CD14-positive monocyte (primary cell): ENCODE results near the gene CLDN10. TPM values are rescaled to one million over a fixed set of nuclear protein-coding genes. Genes with fewer than 3 reads are reported as not detected.
A peak's percentile ranks its signal among the peaks of the same experiment; 100 is the strongest.

ENCODE experiments used
- DNase-seq, 3 donors: peaks; one replicate each; pipeline ENCODE4 v3.0.0-alpha.2; 2011 to 2022
- H2AFZ ChIP-seq: 2 replicates; pipeline ENCODE4 v1.6.0; 2012; ENCODE audit warnings: mild to moderate bottlenecking, low read depth, low read length, inconsistent platforms; ENCODE audit not compliant: insufficient read depth, poor library complexity, severe bottlenecking
- H3K27ac ChIP-seq, 2 donors: 1 replicate in 1 of 2; 2 replicates in 1 of 2; pipeline ENCODE4 v1.5.1; 2012 to 2013; ENCODE audit warnings: low read length in 2 of 2, control low read depth in 1 of 2, inconsistent platforms in 1 of 2, low read depth in 1 of 2, mild to moderate bottlenecking in 1 of 2
- H3K27me3 ChIP-seq, 2 donors: one replicate each; pipeline versions ENCODE4 v1.6.0 to v1.6.1; 2011 to 2013; ENCODE audit warnings: low read length in 2 of 2; ENCODE audit not compliant: control insufficient read depth in 2 of 2, insufficient read depth in 2 of 2
- H3K36me3 ChIP-seq, 2 donors: replicated peaks in 1 of 2; 1 replicate in 1 of 2; 2 replicates in 1 of 2; pipeline versions ENCODE4 v1.5.1 to v1.6.1; 2012 to 2013; ENCODE audit warnings: low read length in 2 of 2, control low read depth in 1 of 2, inconsistent platforms in 1 of 2, mild to moderate bottlenecking in 1 of 2; ENCODE audit not compliant: insufficient read depth in 2 of 2, control insufficient read depth in 1 of 2
- H3K4me1 ChIP-seq, 2 donors: 1 replicate in 1 of 2; 2 replicates in 1 of 2; pipeline versions ENCODE4 v1.5.1 to v1.6.1; 2012 to 2013; ENCODE audit warnings: low read length in 2 of 2, control low read depth in 1 of 2, inconsistent platforms in 1 of 2, mild to moderate bottlenecking in 1 of 2, moderate library complexity in 1 of 2; ENCODE audit not compliant: insufficient read depth in 2 of 2, control insufficient read depth in 1 of 2
- H3K4me2 ChIP-seq: replicated peaks from 2 replicates; pipeline ENCODE3; 2012; ENCODE audit warnings: low read length, moderate library complexity, mild to moderate bottlenecking; ENCODE audit not compliant: poor library complexity, severe bottlenecking; ENCODE audit errors: extremely low read depth
- H3K4me3 ChIP-seq, 3 experiments: fragments of 200-600 bp in 1 of 3; sonication (generic) in 1 of 3; replicated peaks in 1 of 3; 1 replicate in 2 of 3; 2 replicates in 1 of 3; pipeline ENCODE4 v1.5.1; 2011 to 2013; ENCODE audit warnings: low read length in 3 of 3, mild to moderate bottlenecking in 3 of 3, control low read depth in 2 of 3, low read depth in 2 of 3, inconsistent platforms in 1 of 3, moderate library complexity in 1 of 3
- H3K79me2 ChIP-seq: 2 replicates; pipeline ENCODE4 v1.6.0; 2012; ENCODE audit warnings: mild to moderate bottlenecking, control low read depth, inconsistent platforms, low read length, moderate library complexity; ENCODE audit not compliant: insufficient read depth
- H3K9ac ChIP-seq: 2 replicates; pipeline ENCODE4 v1.6.0; 2017; ENCODE audit warnings: low read length, mild to moderate bottlenecking; ENCODE audit not compliant: insufficient read depth, poor library complexity, severe bottlenecking
- H3K9me3 ChIP-seq, 2 donors: replicated peaks in 1 of 2; 1 replicate in 1 of 2; 2 replicates in 1 of 2; pipeline versions ENCODE4 v1.5.1 to v1.6.1; 2012 to 2013; ENCODE audit warnings: low read length in 2 of 2, control low read depth in 1 of 2; ENCODE audit not compliant: control insufficient read depth in 1 of 2, insufficient read depth in 1 of 2
- H4K20me1 ChIP-seq: 2 replicates; pipeline ENCODE4 v1.6.0; 2012; ENCODE audit warnings: mild to moderate bottlenecking, low read length, control low read depth, moderate library complexity; ENCODE audit not compliant: insufficient read depth
- H3K27ac Mint-ChIP-seq, 7 donors: one replicate each; pipeline ENCODE4 v1.8.0; 2020; ENCODE audit warnings: mild to moderate bottlenecking in 7 of 7, mixed read lengths in 7 of 7, moderate library complexity in 6 of 7, inconsistent platforms in 2 of 7
- H3K27me3 Mint-ChIP-seq, 3 donors: one replicate each; pipeline ENCODE4 v1.8.0; 2021 to 2022; ENCODE audit warnings: low read depth in 3 of 3, mild to moderate bottlenecking in 3 of 3, mixed read lengths in 3 of 3, moderate library complexity in 3 of 3, inconsistent platforms in 1 of 3
- H3K36me3 Mint-ChIP-seq, 2 donors: one replicate each; pipeline ENCODE4 v1.8.0; 2020; ENCODE audit warnings: mixed read lengths in 2 of 2, inconsistent platforms in 1 of 2, mild to moderate bottlenecking in 1 of 2
- H3K4me1 Mint-ChIP-seq: one replicate; pipeline ENCODE4 v1.8.0; 2020; ENCODE audit warnings: mild to moderate bottlenecking, mixed read lengths
- H3K4me3 Mint-ChIP-seq, 2 donors: one replicate each; pipeline ENCODE4 v1.8.0; 2020; ENCODE audit warnings: mild to moderate bottlenecking in 2 of 2, mixed read lengths in 2 of 2, moderate library complexity in 1 of 2
- H3K9me3 Mint-ChIP-seq, 7 donors: one replicate each; pipeline ENCODE4 v1.8.0; 2020 to 2022; ENCODE audit warnings: mixed read lengths in 7 of 7, mild to moderate bottlenecking in 6 of 7, moderate library complexity in 6 of 7, inconsistent platforms in 2 of 7
- CTCF ChIP-seq: fragments of 200-600 bp; IDR thresholded peaks from one replicate; pipeline ENCODE4 v1.8.0; 2022; ENCODE audit warnings: antibody characterized with exemption, mild to moderate bottlenecking
- WGBS: methylation state at CpG from one replicate; pipeline ENCODE4 v1.1.5; 2013; ENCODE audit warnings: missing lambda C conversion rate; ENCODE audit not compliant: insufficient coverage; 5-methylcytosine and 5-hydroxymethylcytosine counted together
- intact Hi-C, 2 donors: fragments of 100-400 bp; cut with micrococcal nuclease; formaldehyde crosslinking; loops; one replicate each; pipeline versions ENCODE4 v1.15.0 to v1.15.1; 2023
- polyA plus RNA-seq, 3 donors: library from polyadenylated mRNA; depleted of rRNA in 1 of 3; unstranded in 2 of 3; stranded (reverse) in 1 of 3; fragments of 300-500 nt in 2 of 3; fragments of >200 nt in 1 of 3; fragmentation: Illumina TruSeq in 2 of 3; gene quantifications; 1 replicate in 2 of 3; 2 replicates in 1 of 3; pipeline ENCODE4 v1.2.3, GENCODE V29; 2012 to 2021

The CLDN10 gene
- polyA plus RNA-seq, 3 donors: 0.35 TPM; not detected in 2

DNA sequence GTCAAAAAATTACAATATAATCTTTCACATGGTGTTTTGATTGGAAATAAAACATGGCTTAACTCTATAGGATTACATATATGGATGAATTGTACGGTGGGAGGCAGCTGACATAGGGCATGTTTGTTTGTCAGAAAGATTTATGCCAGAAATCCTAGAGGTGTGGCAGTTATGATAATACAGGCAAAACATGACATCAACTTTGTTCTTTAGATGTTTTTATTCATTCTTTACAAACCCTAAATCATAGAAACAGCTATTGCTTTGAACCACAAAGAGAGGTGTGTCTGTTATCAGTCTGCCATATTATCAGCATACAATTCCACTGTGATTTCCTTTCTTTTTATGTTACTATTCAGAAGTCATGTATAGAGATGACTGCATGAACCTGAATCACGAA lies 8.2 kb upstream of the CLDN10 start:
- no peak overlapping the region for H3K4me2 ChIP-seq
- H4K20me1 ChIP-seq: no peaks in the 10 kb centered on the region
- H3K27ac Mint-ChIP-seq: no peak overlapping the region
- no peak overlapping the region for H3K27ac ChIP-seq
- no peak overlapping the region for H3K4me3 ChIP-seq
- peaks cover 0 to 4% (median 2%) of the 10 kb centered on the region in 7 donors for H3K9me3 Mint-ChIP-seq
- H2AFZ ChIP-seq: no peak overlapping the region
- H3K4me3 Mint-ChIP-seq: no peak overlapping the region
- H3K9me3 ChIP-seq: peaks cover 0 to 3% of the 10 kb centered on the region in 2 donors
- no peaks in the 10 kb centered on the region for H3K27me3 ChIP-seq
- H3K36me3 Mint-ChIP-seq: no peaks in the 10 kb centered on the region
- H3K27me3 Mint-ChIP-seq: peaks cover 0 to 4% (median 0%) of the 10 kb centered on the region in 3 donors
- DNase-seq: no peak
- no peaks in the 10 kb centered on the region for H3K36me3 ChIP-seq
- no peak overlapping the region for H3K9ac ChIP-seq
- H3K4me1 Mint-ChIP-seq: peaks cover 25% of the 10 kb centered on the region
- H3K79me2 ChIP-seq: no peaks in the 10 kb centered on the region
- intact Hi-C loops: no loop called here
- no CpG with 5 or more reads among the region's 2 CpGs for WGBS
- no peak for TF ChIP-seq CTCF
- peaks cover 7 to 12% of the 10 kb centered on the region in 2 donors for H3K4me1 ChIP-seq

DNA sequence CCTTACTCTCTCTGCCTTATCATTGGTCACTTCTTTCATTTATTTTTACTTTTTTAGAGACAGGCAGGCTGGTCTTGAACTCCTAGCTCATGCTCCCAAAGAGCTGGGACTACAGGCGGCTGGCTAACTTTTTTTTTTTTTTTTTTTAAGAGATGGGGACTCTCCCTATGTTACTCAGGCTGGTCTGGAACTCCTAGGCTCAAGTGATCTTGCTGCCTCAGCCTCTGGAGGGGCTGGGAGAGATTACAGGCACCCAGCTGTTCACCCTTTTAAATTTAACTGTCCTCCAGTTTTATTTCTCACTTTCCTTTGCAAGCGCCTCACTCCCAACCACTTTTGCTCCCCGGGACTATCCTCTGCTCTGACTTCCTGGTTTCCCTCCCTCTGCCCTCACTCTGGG lies 5.6 kb upstream of the CLDN10 start:
- intact Hi-C loops: no loop called here
- DNase-seq: no peak
- H3K27me3 ChIP-seq: peaks cover 2 to 4% of the 10 kb centered on the region in 2 donors
- peaks cover under 1% of the 10 kb centered on the region in 2 donors for H3K4me1 ChIP-seq
- 16% methylated on average over 2 of the region's 3 CpGs for WGBS
- no peak overlapping the region for H3K4me2 ChIP-seq
- Mint-ChIP-seq H3K9me3 (peaks cover 0 to 4% (median under 1%) of the 10 kb centered on the region in 7 donors), H3K4me3 (no peak overlapping the region), H3K27me3 (peaks cover 8 to 10% (median 9%) of the 10 kb centered on the region in 3 donors), H3K4me1 (peaks cover 20% of the 10 kb centered on the region), H3K36me3 (peaks cover 0 to 2% of the 10 kb centered on the region in 2 donors), H3K27ac (peak overlapping the region in 1 of 7 donors; percentile 36)
- no peak overlapping the region for H3K4me3 ChIP-seq
- TF ChIP-seq CTCF: no peak
- H3K9ac ChIP-seq: no peak overlapping the region
- no peak overlapping the region for H2AFZ ChIP-seq
- H3K79me2 ChIP-seq: no peaks in the 10 kb centered on the region
- no peaks in the 10 kb centered on the region for H3K36me3 ChIP-seq
- H3K27ac ChIP-seq: no peak overlapping the region
- peaks cover 0 to 2% of the 10 kb centered on the region in 2 donors for H3K9me3 ChIP-seq
- H4K20me1 ChIP-seq: no peaks in the 10 kb centered on the region
